NCI-H2081 treated with DMSO at 0.1 percent for 48 hours (cell line): Measurements from ENCODE around the gene GRID1.
"Not testable (repeated sequence)": the region's sequence is repeated elsewhere in the genome, so short reads cannot be mapped to it uniquely, and the experiment has no call there.

Experiments used
- DNase-seq: peaks from one replicate; lab custom pipeline; 2025; lab: John Stamatoyannopoulos, UW

The GRID1 gene

GRCh38 chr10:86135191-86135590 lies 231.4 kb downstream of the GRID1 start:
- DNase-seq: no peak

- DNase-seq: no peak
These were observed 235.7 kb downstream of the GRID1 start for GRCh38 chr10:86130737-86131475.

GRCh38 chr10:86130041-86130440 lies 236.6 kb downstream of the GRID1 start:
- DNase-seq: no peak

- DNase-seq: no peak
These were observed 238.2 kb downstream of the GRID1 start for GRCh38 chr10:86128360-86128759.

- DNase-seq: no peak
These were observed 239.2 kb downstream of the GRID1 start for GRCh38 chr10:86127274-86127819.

GRCh38 chr10:86124734-86125133 lies 241.9 kb downstream of the GRID1 start:
- DNase-seq: no peak

GRCh38 chr10:86123715-86124114 lies 242.9 kb downstream of the GRID1 start:
- DNase-seq: no peak

GRCh38 chr10:86123304-86123703 lies 243.3 kb downstream of the GRID1 start:
- DNase-seq: no peak

- no peak for DNase-seq
These were observed 243.9 kb downstream of the GRID1 start for GRCh38 chr10:86122646-86123045.

GRCh38 chr10:86121200-86121599 lies 245.4 kb downstream of the GRID1 start:
- no peak for DNase-seq

GRCh38 chr10:86117051-86117450 lies 249.5 kb downstream of the GRID1 start:
- no peak for DNase-seq

GRCh38 chr10:86113983-86114382 lies 252.6 kb downstream of the GRID1 start:
- DNase-seq: no peak

- no peak for DNase-seq
These were observed 253.1 kb downstream of the GRID1 start for GRCh38 chr10:86113501-86113900.

- no peak for DNase-seq
These were observed 253.6 kb downstream of the GRID1 start for GRCh38 chr10:86113044-86113443.

- no peak for DNase-seq
These were observed 254.6 kb downstream of the GRID1 start for GRCh38 chr10:86111902-86112545.

GRCh38 chr10:86110156-86110786 lies 256.3 kb downstream of the GRID1 start:
- no peak for DNase-seq

GRCh38 chr10:86109421-86109820 lies 257.2 kb downstream of the GRID1 start:
- DNase-seq: no peak

GRCh38 chr10:86108696-86109095 lies 257.9 kb downstream of the GRID1 start:
- DNase-seq: no peak

GRCh38 chr10:86107611-86108310 lies 258.8 kb downstream of the GRID1 start:
- DNase-seq: not testable (repeated sequence)

- DNase-seq: no peak
These were observed 259.5 kb downstream of the GRID1 start for GRCh38 chr10:86107131-86107530.

- DNase-seq: no peak
These were observed 260.0 kb downstream of the GRID1 start for GRCh38 chr10:86106616-86107015.

- DNase-seq: no peak
These were observed 261.0 kb downstream of the GRID1 start for GRCh38 chr10:86105640-86106039.
